ENCODE measurements around the gene CCL4. TPM values are rescaled to one million over a fixed set of nuclear protein-coding genes. Genes with fewer than 3 reads are reported as not detected.
A peak's percentile ranks its signal among the peaks of the same experiment; 100 is the strongest.
"Not testable (repeated sequence)": the region's sequence is repeated elsewhere in the genome, so short reads cannot be mapped to it uniquely, and the experiment has no call there.

CCL4 gene
- total RNA-seq, 2 experiments from 2014 or later: 6.5 to 6.7 TPM

- ATAC-seq (no peak), DNase-seq (no peak)
- Mint-ChIP-seq H3K27me3 (ENCODE audit: low read depth) (peaks cover 6% of the 10 kb centered on the region), H3K4me3 (no peak overlapping the region), H3K4me1 (ENCODE audit: low read depth) (peaks cover 27% of the 10 kb centered on the region), H3K36me3 (ENCODE audit: low read depth) (no peaks in the 10 kb centered on the region), H3K27ac (no peak overlapping the region), H3K9me3 (ENCODE audit: insufficient read depth) (no peaks in the 10 kb centered on the region)
- ChIA-PET POLR2A (no interaction called here), CTCF (interaction anchor here (0.7 to 11.3 kb wide), 23 partner anchors 10 to 263 kb away, joined by 3 to 105 read pairs (median 10); partner anchors contain the start of genes CCL16, CCL3 and TAF15)
Measured at GRCh38 chr17:36071751-36072150, 31.9 kb upstream of the CCL4 start.

GRCh38 chr17:36072431-36073121 is 31.1 kb upstream of the CCL4 start:
- Mint-ChIP-seq H3K4me1 (ENCODE audit: low read depth) (peaks cover 25% of the 10 kb centered on the region), H3K36me3 (ENCODE audit: low read depth) (no peaks in the 10 kb centered on the region), H3K27ac (no peak overlapping the region), H3K9me3 (ENCODE audit: insufficient read depth) (no peaks in the 10 kb centered on the region), H3K27me3 (ENCODE audit: low read depth) (peaks cover 9% of the 10 kb centered on the region), H3K4me3 (no peak overlapping the region)
- peak; percentile 80 for DNase-seq
- peak; percentile 85 for ATAC-seq
- ChIA-PET POLR2A (interaction anchor here (0.9 to 1.9 kb wide), 2 partner anchors 17 to 77 kb away, joined by 3 to 11 read pairs; partner anchors contain the start of gene CCL3), CTCF (interaction anchor here (0.7 to 11.3 kb wide), 43 partner anchors 8 to 264 kb away, joined by 3 to 105 read pairs (median 4); partner anchors contain the start of genes CCL16, CCL18, CCL3 and CCL4)

- ATAC-seq (no peak), DNase-seq (no peak)
- Mint-ChIP-seq H3K27me3 (ENCODE audit: low read depth) (peaks cover 13% of the 10 kb centered on the region), H3K36me3 (ENCODE audit: low read depth) (no peaks in the 10 kb centered on the region), H3K9me3 (ENCODE audit: insufficient read depth) (no peaks in the 10 kb centered on the region), H3K4me1 (ENCODE audit: low read depth) (peaks cover 20% of the 10 kb centered on the region), H3K27ac (no peak overlapping the region), H3K4me3 (no peak overlapping the region)
- ChIA-PET CTCF (interaction anchor here (0.8 to 11.3 kb wide), 13 partner anchors 7 to 225 kb away, joined by 3 to 105 read pairs (median 28); partner anchors contain the start of gene CCL3), POLR2A (interaction anchor here (0.7 to 1.9 kb wide), 4 partner anchors 8 to 265 kb away, joined by 3 to 11 read pairs (median 3); partner anchors contain the start of genes CCL3 and TAF15)
Measured at GRCh38 chr17:36074365-36074764, 29.3 kb upstream of the CCL4 start.

- POLR2A ChIA-PET: interaction anchor here (0.8 kb wide), 1 partner anchor 9 kb away, joined by 3 read pairs; the partner anchor contains the start of gene CCL3
- Mint-ChIP-seq H3K27me3 (ENCODE audit: low read depth) (peaks cover 13% of the 10 kb centered on the region), H3K4me3 (peak overlapping the region; percentile 52), H3K4me1 (ENCODE audit: low read depth) (peaks cover 47% of the 10 kb centered on the region), H3K27ac (peak overlapping the region; percentile 86)
- CTCF ChIA-PET: interaction anchor here (1.0 to 3.1 kb wide), 2 partner anchors 9 to 401 kb away, joined by 3 to 45 read pairs; no protein-coding TSS in a partner anchor
- not testable (repeated sequence) for H3K9me3 Mint-ChIP-seq (ENCODE audit: insufficient read depth); H3K36me3 Mint-ChIP-seq (ENCODE audit: low read depth)
- ATAC-seq (peak; percentile 24), DNase-seq (peak; percentile 30)
Measured at GRCh38 chr17:36081681-36082471, 21.8 kb upstream of the CCL4 start.

GRCh38 chr17:36082482-36083120 is 21.0 kb upstream of the CCL4 start:
- ChIA-PET CTCF (interaction anchor here (1.0 to 3.1 kb wide), 2 partner anchors 10 to 401 kb away, joined by 3 to 45 read pairs; no protein-coding TSS in a partner anchor), POLR2A (interaction anchor here (0.6 to 0.7 kb wide), 2 partner anchors 9 to 203 kb away, joined by 3 read pairs; partner anchors contain the start of gene CCL5)
- DNase-seq: peak; percentile 82
- Mint-ChIP-seq H3K27me3 (ENCODE audit: low read depth) (peaks cover 11% of the 10 kb centered on the region), H3K4me1 (ENCODE audit: low read depth) (peaks cover 47% of the 10 kb centered on the region), H3K27ac (peak overlapping the region; percentile 86), H3K4me3 (peak overlapping the region; percentile 52)
- H3K9me3 Mint-ChIP-seq (ENCODE audit: insufficient read depth); H3K36me3 Mint-ChIP-seq (ENCODE audit: low read depth): not testable (repeated sequence)
- peak; percentile 85 for ATAC-seq

- H3K4me3 Mint-ChIP-seq; H3K9me3 Mint-ChIP-seq (ENCODE audit: insufficient read depth); H3K27ac Mint-ChIP-seq; DNase-seq; CTCF ChIA-PET; ATAC-seq; H3K36me3 Mint-ChIP-seq (ENCODE audit: low read depth); POLR2A ChIA-PET: not testable (repeated sequence)
- peaks cover 11% of the 10 kb centered on the region for H3K27me3 Mint-ChIP-seq (ENCODE audit: low read depth)
- H3K4me1 Mint-ChIP-seq (ENCODE audit: low read depth): peaks cover 50% of the 10 kb centered on the region
Measured at GRCh38 chr17:36083691-36084090, 19.9 kb upstream of the CCL4 start.

GRCh38 chr17:36085765-36086164 is 17.9 kb upstream of the CCL4 start:
- peaks cover 22% of the 10 kb centered on the region for H3K27me3 Mint-ChIP-seq (ENCODE audit: low read depth)
- ChIA-PET CTCF (interaction anchor here (1.2 kb wide), 1 partner anchor 13 kb away, joined by 10 read pairs; no protein-coding TSS in a partner anchor), POLR2A (no interaction called here)
- no peak overlapping the region for H3K4me3 Mint-ChIP-seq
- ATAC-seq (no peak), DNase-seq (no peak)
- H3K4me1 Mint-ChIP-seq (ENCODE audit: low read depth): peaks cover 70% of the 10 kb centered on the region
- peaks cover 6% of the 10 kb centered on the region for H3K9me3 Mint-ChIP-seq (ENCODE audit: insufficient read depth)
- H3K27ac Mint-ChIP-seq: peak overlapping the region; percentile 3
- H3K36me3 Mint-ChIP-seq (ENCODE audit: low read depth): no peaks in the 10 kb centered on the region

- Mint-ChIP-seq H3K27ac (no peak overlapping the region), H3K9me3 (ENCODE audit: insufficient read depth) (peaks cover 5% of the 10 kb centered on the region), H3K4me3 (no peak overlapping the region), H3K36me3 (ENCODE audit: low read depth) (no peaks in the 10 kb centered on the region), H3K27me3 (ENCODE audit: low read depth) (peaks cover 25% of the 10 kb centered on the region), H3K4me1 (ENCODE audit: low read depth) (peaks cover 68% of the 10 kb centered on the region)
- ChIA-PET CTCF (interaction anchor here (1.0 to 1.1 kb wide), 2 partner anchors 10 to 13 kb away, joined by 3 to 6 read pairs; no protein-coding TSS in a partner anchor), POLR2A (no interaction called here)
- DNase-seq (no peak), ATAC-seq (no peak)
Measured at GRCh38 chr17:36086791-36087190, 16.8 kb upstream of the CCL4 start.

GRCh38 chr17:36087471-36087870 is 16.2 kb upstream of the CCL4 start:
- DNase-seq; ATAC-seq; H3K36me3 Mint-ChIP-seq (ENCODE audit: low read depth); POLR2A ChIA-PET; H3K4me3 Mint-ChIP-seq; H3K27ac Mint-ChIP-seq; H3K9me3 Mint-ChIP-seq (ENCODE audit: insufficient read depth): not testable (repeated sequence)
- peaks cover 25% of the 10 kb centered on the region for H3K27me3 Mint-ChIP-seq (ENCODE audit: low read depth)
- CTCF ChIA-PET: interaction anchor here (1.0 to 1.1 kb wide), 2 partner anchors 10 to 13 kb away, joined by 3 to 6 read pairs; no protein-coding TSS in a partner anchor
- peaks cover 67% of the 10 kb centered on the region for H3K4me1 Mint-ChIP-seq (ENCODE audit: low read depth)

GRCh38 chr17:36087897-36088572 is 15.6 kb upstream of the CCL4 start:
- not testable (repeated sequence) for DNase-seq; ATAC-seq; H3K9me3 Mint-ChIP-seq (ENCODE audit: insufficient read depth); H3K27ac Mint-ChIP-seq; H3K36me3 Mint-ChIP-seq (ENCODE audit: low read depth); H3K4me3 Mint-ChIP-seq
- ChIA-PET CTCF (interaction anchor here (1.0 to 5.9 kb wide), 2 partner anchors 15 to 61 kb away, joined by 3 to 38 read pairs; no protein-coding TSS in a partner anchor), POLR2A (interaction anchor here (2.2 to 2.5 kb wide), 2 partner anchors 15 to 21 kb away, joined by 11 read pairs; no protein-coding TSS in a partner anchor)
- H3K27me3 Mint-ChIP-seq (ENCODE audit: low read depth): peaks cover 25% of the 10 kb centered on the region
- peaks cover 63% of the 10 kb centered on the region for H3K4me1 Mint-ChIP-seq (ENCODE audit: low read depth)
